ENCODE data around the gene MYLK.

- TF ChIP-seq POLR2AphosphoS5 (IDR thresholded peaks at IDR 0.05; ENCODE audit: low read depth, low read length) (no peak), REST (IDR thresholded peaks at IDR 0.05; ENCODE audit: insufficient read depth in 1 of 2, low read depth in 2 of 2, low read length in 2 of 2) (no peak), SIN3A (IDR thresholded peaks at IDR 0.05; ENCODE audit: borderline replicate concordance, insufficient read depth, low read length) (no peak)
These were observed 19.4 kb downstream of the MYLK start for GRCh38 chr3:123864706-123865105.

Data from PFSK-1 (cell line).